SKM-1 (cell line): ENCODE data around the gene UNC5C.

Experiments used
- DNase-seq: peaks from one replicate; lab custom pipeline; 2025; ENCODE audit not compliant: unreplicated experiment; lab: John Stamatoyannopoulos, UW

UNC5C gene

GRCh38 chr4:95224402-95224801, 324.4 kb downstream of the UNC5C start:
- no peak for DNase-seq

DNA sequence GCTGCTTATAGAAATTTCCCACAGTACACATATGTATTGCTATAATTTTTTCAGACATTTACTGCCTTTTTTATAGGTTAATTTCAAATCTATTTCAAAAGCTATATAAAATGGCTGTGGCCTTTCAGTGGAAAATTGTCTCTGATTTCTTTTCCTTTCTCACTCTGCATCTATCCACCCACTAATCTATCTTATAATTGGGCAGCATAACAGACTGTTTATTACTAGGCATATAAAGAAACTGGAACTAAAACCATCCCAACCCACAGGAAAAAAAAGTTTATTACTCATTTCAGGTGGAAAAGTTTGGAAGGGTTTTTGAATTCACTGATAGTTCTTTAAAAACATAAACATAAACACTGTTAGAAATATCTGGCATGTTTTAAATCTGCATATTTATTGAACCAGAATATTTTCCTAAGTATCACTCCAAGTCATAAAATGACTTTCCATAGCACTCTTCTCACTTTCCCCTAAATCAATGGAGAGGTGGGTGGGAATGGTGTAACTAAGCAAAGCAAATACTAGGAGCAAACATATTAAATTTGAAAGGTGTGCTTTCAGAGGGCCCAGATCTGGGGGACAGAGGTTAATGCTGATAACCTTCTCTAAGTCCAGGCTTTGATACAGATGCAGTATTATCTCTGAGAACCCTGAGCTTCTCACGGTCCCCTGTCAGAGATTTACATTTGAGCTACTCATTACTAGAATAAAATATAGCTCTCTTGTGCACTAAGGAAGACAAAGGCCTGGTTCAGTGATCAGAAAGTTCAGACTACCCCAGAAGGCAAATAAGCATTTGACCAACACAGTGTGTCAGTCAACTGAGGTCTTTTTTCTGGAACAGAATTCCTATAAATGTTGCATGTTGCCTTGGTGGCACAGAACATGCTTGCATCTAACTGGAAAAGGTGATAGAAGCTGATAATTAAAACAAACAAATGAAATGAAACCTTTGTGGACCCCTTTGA, 328.3 kb downstream of the UNC5C start:
- DNase-seq, result no peak

DNA sequence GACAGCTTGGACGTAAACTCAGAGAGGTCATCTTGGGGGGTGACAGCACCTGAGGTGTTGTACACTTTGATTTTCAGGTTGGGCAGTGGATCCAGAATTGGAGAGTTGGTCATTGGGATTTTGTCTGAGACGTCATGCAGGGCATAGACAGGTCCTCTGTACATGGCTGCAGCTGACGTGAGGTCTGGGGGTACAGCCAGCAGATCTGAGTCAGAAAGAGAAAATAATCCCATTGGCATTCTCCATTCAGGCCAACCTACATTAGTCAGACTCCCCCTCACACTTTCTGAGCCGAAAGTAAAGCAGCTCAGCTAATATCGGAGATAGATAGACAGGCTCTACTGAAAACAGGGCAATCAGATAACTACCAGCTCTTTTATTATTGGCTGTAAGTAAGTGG, 329.7 kb downstream of the UNC5C start:
- DNase-seq, result no peak

GRCh38 chr4:95217197-95217596, 331.6 kb downstream of the UNC5C start:
- DNase-seq, result no peak

DNA sequence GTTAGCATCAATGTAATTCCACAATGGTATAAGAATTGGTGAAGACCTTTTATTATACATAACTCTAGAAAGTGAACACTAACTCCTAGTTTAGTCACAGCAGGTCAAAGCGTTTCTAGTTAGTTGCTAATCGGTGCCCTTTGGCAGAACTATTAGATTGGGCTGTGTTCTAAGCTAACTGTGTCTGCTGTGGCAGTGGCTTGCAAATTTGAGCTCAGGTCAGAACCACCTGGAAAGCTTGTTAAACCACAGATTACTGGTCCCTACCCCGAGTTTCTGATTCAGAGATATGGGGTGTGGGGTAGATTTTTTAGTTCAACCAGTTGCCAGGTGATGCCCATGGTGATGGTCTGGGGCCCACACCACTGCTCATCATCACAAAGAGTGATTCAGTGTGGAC, 332.1 kb downstream of the UNC5C start:
- DNase-seq, result no peak

DNA sequence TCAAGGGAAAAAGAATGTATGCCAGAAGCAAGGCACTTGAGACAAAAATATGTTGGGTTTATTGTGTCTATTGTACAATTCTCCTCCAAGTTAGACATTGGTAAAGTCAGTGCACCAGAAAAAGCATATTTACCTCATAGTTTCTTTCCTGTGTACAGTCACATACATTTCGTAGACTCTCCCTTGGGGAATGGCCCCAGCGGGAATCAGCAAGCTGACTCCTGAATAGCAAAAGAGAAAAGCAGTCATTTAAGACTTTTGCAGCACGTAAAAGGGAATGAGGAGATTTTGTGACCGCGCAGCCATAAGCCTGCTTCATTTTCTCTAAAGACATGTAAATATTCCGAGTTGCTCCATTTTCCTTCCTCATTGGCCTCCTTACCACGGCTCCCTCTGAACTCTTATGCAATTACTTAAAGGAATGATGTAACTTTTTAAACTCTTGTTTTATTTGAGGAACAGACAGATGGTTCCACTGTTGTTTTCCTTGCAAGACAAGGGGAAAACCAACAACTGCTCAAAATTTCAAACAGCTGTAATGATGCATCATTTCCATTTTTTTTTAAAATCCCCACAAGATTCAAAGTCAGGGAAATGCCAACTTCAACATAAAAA, 332.7 kb downstream of the UNC5C start:
- peak; percentile 91 for DNase-seq

- no peak for DNase-seq
These were observed 333.7 kb downstream of the UNC5C start for GRCh38 chr4:95215043-95215442.

GRCh38 chr4:95214408-95214807, 334.4 kb downstream of the UNC5C start:
- DNase-seq, result no peak

DNA sequence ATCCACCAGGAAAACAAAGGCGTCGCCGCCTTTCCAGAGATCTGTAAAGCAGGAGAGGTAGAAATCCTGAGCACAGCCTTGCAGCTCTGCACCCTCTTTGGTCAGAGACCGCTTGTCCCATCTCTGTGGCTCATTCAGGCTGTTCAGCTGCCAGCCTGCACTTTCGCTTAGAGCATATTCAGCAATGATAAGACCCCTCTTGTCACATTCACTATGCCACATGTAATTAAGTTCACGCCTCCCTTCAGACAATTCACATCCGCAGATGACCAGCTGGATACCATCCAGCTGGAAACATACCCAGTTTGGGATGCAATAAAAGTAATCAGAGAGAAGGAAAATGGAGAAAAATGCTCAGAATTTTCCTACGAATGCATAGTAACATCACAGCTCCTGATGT, 335.4 kb downstream of the UNC5C start:
- DNase-seq, result no peak

GRCh38 chr4:95212692-95213091, 336.1 kb downstream of the UNC5C start:
- DNase-seq, result no peak

DNA sequence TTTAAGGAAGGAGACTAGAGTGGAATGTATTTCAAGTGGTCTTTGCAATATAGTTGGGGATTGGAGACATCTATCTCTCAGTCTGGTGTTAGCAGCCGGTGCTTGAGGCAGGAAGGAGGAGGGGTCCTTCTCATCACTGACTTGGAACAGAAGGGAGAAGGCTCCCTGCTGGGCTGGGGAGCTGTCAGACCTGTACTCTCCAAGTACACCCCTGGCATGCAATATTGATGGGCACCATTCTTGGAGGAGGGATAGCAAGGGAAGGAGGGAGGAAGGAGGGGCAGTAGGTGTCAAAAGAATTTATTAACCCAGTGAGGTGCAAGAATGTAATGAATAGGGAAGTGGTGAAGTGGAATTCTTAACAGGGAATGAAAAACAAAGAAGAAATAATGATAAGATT, 338.8 kb downstream of the UNC5C start:
- DNase-seq, result no peak

GRCh38 chr4:95204873-95205272, 343.9 kb downstream of the UNC5C start:
- no peak for DNase-seq

DNA sequence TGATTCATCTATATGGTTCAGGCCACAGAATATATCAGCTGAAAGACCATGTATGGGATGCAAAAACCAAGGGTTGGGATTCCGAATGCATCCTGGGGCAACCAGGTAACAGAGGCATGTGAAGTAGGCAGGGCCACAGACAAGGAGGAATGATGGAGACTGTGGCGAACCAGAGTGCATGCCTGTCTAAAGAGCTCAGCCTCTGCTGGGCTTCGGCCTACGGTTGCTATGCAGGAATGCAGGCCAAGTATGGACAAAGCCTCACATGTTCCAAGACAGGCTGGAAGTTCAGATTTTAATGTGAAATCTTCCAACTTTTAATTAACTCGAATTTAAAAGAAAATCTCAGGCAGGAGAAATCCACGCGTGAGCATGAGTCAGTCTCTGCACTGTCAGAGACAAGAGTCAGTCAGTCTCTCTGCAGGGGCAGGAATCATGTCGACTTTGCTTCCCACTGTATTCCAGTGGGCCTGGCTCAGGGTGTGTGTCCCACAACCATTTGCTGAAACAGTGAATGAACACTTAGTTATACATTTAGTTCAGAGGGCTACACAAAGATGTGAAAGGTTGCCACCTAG, 344.4 kb downstream of the UNC5C start:
- DNase-seq, result no peak

GRCh38 chr4:95198961-95199360, 349.8 kb downstream of the UNC5C start:
- peak; percentile 9 for DNase-seq

- DNase-seq, result no peak
These were observed 351.4 kb downstream of the UNC5C start for GRCh38 chr4:95197353-95197752.

GRCh38 chr4:95193391-95194224, 355.2 kb downstream of the UNC5C start:
- DNase-seq, result no peak

- no peak for DNase-seq
These were observed 357.2 kb downstream of the UNC5C start for GRCh38 chr4:95191537-95191936.

DNA sequence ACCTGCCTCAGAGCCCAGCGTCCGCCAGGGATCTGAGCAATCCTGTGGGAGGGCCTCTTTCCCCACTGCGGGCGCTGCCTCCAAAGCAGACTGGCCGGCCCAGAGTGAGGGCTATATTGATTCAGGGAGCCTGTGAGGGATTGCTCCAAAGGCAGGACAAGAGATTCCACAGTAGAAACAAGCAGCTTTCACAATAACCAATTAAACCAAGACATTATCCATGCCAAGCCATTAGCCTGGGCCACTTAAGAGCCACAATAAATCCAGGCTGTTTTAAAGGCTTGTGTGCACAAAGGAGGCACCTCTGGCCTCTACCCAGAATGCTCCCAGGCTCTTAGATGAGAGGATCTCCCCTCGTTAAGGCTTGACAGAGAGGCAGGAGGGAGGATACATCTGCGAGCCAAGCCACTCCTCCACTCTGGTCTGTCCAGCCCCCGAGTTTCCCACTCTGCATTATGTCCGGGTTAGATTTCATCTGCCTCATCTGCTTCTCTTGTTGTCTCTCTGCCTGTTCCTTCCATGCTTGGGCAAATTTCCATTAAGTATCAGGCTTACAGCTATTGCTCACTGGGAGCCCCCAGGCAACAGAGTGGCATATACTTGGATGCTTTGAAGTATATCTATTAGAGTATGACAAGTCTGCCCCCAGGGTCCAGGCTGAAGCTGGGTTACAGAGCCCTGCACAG, 357.9 kb downstream of the UNC5C start:
- DNase-seq, result no peak

GRCh38 chr4:95188701-95189370, 359.9 kb downstream of the UNC5C start:
- DNase-seq, result no peak

- no peak for DNase-seq
These were observed 362.1 kb downstream of the UNC5C start for GRCh38 chr4:95186666-95187065.
